Calu3 (cell line): ENCODE measurements around the gene MFSD12. TPM values are rescaled to one million over a fixed set of nuclear protein-coding genes. Genes with fewer than 3 reads are reported as not detected.

ENCODE experiments used
- BruUV-seq: library from RNA; stranded (reverse); fragments of 400-500 nt; replicated peaks from 2 replicates; lab custom pipeline; 2021; lab: Mats Ljungman, UMichigan
- CTCF ChIA-PET: fragments of 300-600 bp; sonication (Branson Sonifier 250); formaldehyde crosslinking; loops from one replicate; lab custom pipeline; 2022; ENCODE audit warnings: antibody characterized with exemption; lab: Charles Lee
- DNase-seq: peaks from one replicate; pipeline ENCODE4 v3.0.0; 2022
- H3K27ac Mint-ChIP-seq: one replicate; pipeline ENCODE4 v1.8.0; 2022; ENCODE audit warnings: mixed read lengths; ENCODE audit not compliant: unreplicated experiment
- H3K27me3 Mint-ChIP-seq: one replicate; pipeline ENCODE4 v1.8.0; 2022; ENCODE audit warnings: mixed read lengths; ENCODE audit not compliant: unreplicated experiment
- H3K36me3 Mint-ChIP-seq: one replicate; pipeline ENCODE4 v1.8.0; 2022; ENCODE audit warnings: mild to moderate bottlenecking, moderate library complexity, mixed read lengths; ENCODE audit not compliant: insufficient read depth, unreplicated experiment
- H3K4me1 Mint-ChIP-seq: one replicate; pipeline ENCODE4 v1.8.0; 2022; ENCODE audit warnings: mild to moderate bottlenecking, low read depth, mixed read lengths; ENCODE audit not compliant: unreplicated experiment
- H3K4me3 Mint-ChIP-seq: one replicate; pipeline ENCODE4 v1.8.0; 2022; ENCODE audit warnings: mild to moderate bottlenecking, low read depth, moderate library complexity, mixed read lengths; ENCODE audit not compliant: unreplicated experiment
- H3K9me3 Mint-ChIP-seq: one replicate; pipeline ENCODE4 v1.8.0; 2022; ENCODE audit warnings: low read depth, mixed read lengths; ENCODE audit not compliant: unreplicated experiment
- intact Hi-C: fragments of 100-400 bp; cut with micrococcal nuclease; formaldehyde crosslinking; loops from one replicate; pipeline ENCODE4 v1.10.0; 2022; ENCODE audit not compliant: unreplicated experiment
- total RNA-seq: library from RNA; stranded (reverse); gene quantifications from 2 replicates; pipeline ENCODE4 v1.2.3, GENCODE V29; 2022
- TF ChIP-seq, protein P1 (sequence below): fragments of 200-600 bp; IDR thresholded peaks from one replicate; pipeline ENCODE4 v1.8.0; 2022; ENCODE audit warnings: antibody characterized with exemption; ENCODE audit not compliant: unreplicated experiment

Gene MFSD12
- total RNA-seq, 1 experiment from 2014 or later = 105 TPM

DNA sequence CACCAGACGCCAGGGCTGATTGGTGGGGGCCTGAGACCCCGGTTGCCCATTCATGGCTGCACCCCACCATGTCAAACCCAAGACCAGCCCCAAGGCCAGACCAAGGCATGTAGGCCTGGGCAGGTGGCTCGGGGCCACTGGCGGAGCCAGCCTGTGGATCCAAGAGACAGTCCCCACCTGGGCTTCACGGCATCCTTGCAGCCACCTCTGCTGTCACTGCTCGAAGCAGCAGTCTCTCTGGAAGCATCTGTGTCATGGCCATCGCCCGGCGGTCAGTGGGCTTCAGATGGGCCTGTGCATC is 22.2 kb downstream of the MFSD12 start:
- H3K9me3 Mint-ChIP-seq = no peaks in the 10 kb centered on the region
- CTCF ChIA-PET = interaction anchor here (0.7 kb wide), 1 partner anchor 91 kb away, joined by 7 read pairs; no protein-coding TSS in a partner anchor
- no peaks in the 10 kb centered on the region for H3K27me3 Mint-ChIP-seq
- intact Hi-C loops = no loop called here
- H3K36me3 Mint-ChIP-seq = peaks cover 70% of the 10 kb centered on the region
- H3K4me3 Mint-ChIP-seq = no peak overlapping the region
- no peaks in the 10 kb centered on the region for H3K4me1 Mint-ChIP-seq
- no peak for DNase-seq
- TF ChIP-seq, protein P1, sequence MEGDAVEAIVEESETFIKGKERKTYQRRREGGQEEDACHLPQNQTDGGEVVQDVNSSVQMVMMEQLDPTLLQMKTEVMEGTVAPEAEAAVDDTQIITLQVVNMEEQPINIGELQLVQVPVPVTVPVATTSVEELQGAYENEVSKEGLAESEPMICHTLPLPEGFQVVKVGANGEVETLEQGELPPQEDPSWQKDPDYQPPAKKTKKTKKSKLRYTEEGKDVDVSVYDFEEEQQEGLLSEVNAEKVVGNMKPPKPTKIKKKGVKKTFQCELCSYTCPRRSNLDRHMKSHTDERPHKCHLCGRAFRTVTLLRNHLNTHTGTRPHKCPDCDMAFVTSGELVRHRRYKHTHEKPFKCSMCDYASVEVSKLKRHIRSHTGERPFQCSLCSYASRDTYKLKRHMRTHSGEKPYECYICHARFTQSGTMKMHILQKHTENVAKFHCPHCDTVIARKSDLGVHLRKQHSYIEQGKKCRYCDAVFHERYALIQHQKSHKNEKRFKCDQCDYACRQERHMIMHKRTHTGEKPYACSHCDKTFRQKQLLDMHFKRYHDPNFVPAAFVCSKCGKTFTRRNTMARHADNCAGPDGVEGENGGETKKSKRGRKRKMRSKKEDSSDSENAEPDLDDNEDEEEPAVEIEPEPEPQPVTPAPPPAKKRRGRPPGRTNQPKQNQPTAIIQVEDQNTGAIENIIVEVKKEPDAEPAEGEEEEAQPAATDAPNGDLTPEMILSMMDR = no peak
- no TSS peak for BruUV-seq
- no peak overlapping the region for H3K27ac Mint-ChIP-seq

GRCh38 chr19:3534375-3535234 is 22.8 kb downstream of the MFSD12 start:
- H3K9me3 Mint-ChIP-seq = no peaks in the 10 kb centered on the region
- CTCF ChIA-PET = no interaction called here
- H3K4me1 Mint-ChIP-seq = no peaks in the 10 kb centered on the region
- no peaks in the 10 kb centered on the region for H3K27me3 Mint-ChIP-seq
- H3K4me3 Mint-ChIP-seq = no peak overlapping the region
- H3K36me3 Mint-ChIP-seq = peaks cover 65% of the 10 kb centered on the region
- intact Hi-C loops = no loop called here
- H3K27ac Mint-ChIP-seq = no peak overlapping the region
- TF ChIP-seq, protein P1 = no peak
- DNase-seq = no peak
- no TSS peak for BruUV-seq

DNA sequence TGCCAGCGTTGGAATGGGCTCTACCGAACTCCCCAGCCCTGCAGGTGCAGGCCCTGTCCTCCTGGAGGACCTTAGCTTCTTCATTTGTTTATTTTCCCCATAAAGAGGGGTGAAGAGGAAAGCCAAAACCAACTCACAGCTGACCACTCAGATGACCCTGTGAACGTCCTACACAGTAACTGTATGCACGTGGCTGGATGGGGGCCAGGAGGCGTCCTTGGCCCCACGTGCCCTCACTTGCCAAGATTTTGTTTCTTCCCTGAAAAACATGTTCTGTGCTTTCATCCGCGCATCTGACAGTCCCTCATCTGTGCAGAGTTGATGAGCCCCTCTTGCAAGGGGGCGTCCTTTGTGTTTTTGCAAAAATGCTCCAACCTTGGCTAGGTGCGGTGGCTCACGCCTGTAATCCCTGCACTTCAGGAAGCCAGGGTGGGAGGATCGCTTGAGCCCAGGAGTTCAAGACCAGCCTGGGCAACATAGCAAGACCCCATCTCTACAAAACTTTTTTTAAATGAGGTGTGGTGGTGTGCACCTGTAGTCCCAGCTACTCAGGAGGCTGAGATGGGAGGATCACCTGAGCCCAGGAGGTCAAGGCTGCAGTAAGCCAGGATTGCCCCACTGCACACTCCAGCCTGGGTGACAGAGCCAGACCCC is 23.7 kb downstream of the MFSD12 start:
- Mint-ChIP-seq H3K9me3 (no peaks in the 10 kb centered on the region), H3K27me3 (no peaks in the 10 kb centered on the region), H3K36me3 (peaks cover 59% of the 10 kb centered on the region), H3K4me3 (no peak overlapping the region), H3K4me1 (no peaks in the 10 kb centered on the region), H3K27ac (no peak overlapping the region)
- DNase-seq = no peak
- TF ChIP-seq, protein P1 = no peak
- intact Hi-C loops = no loop called here
- CTCF ChIA-PET = interaction anchor here (0.6 kb wide), 1 partner anchor 157 kb away, joined by 3 read pairs; no protein-coding TSS in a partner anchor
- BruUV-seq = no TSS peak

DNA sequence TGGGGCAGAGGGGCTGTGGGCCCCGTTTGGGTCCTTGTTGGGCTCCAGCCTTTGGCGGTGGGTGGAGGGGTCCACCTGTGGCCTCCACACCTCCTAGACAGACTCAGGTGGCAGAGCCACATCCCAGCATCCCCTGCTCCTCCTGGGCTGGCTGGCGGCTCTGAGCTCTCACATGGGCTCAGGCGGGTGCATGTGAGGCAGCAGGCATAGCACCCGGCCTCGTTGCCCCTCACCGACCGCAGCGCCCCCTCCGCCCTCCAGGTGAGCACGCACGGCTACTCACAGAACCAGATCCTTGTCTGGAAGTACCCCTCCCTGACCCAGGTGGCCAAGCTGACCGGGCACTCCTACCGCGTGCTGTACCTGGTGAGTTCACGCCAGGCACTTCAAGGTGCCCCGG is 24.4 kb downstream of the MFSD12 start:
- Mint-ChIP-seq H3K27ac (no peak overlapping the region), H3K36me3 (peaks cover 53% of the 10 kb centered on the region), H3K4me3 (no peak overlapping the region), H3K4me1 (no peaks in the 10 kb centered on the region), H3K9me3 (no peaks in the 10 kb centered on the region), H3K27me3 (no peaks in the 10 kb centered on the region)
- DNase-seq = no peak
- no TSS peak for BruUV-seq
- CTCF ChIA-PET = interaction anchor here (0.6 kb wide), 1 partner anchor 157 kb away, joined by 3 read pairs; no protein-coding TSS in a partner anchor
- intact Hi-C loops = no loop called here
- TF ChIP-seq, protein P1 = no peak
